GM19468 (cell line): ENCODE measurements around the gene CMIP.

Source experiments
- ATAC-seq: cut with Tn5 transposase; IDR thresholded peaks from one replicate; pipeline ENCODE4 v1.9.1; 2021; ENCODE audit warnings: mild to moderate bottlenecking, moderate library complexity, moderate number of reproducible peaks; ENCODE audit not compliant: unreplicated experiment; ENCODE audit errors: extremely low read depth

CMIP gene

GRCh38 chr16:81473969-81474959, 29.7 kb downstream of the CMIP start:
- ATAC-seq: no peak

GRCh38 chr16:81477697-81478693, 33.4 kb downstream of the CMIP start:
- ATAC-seq: no peak

- ATAC-seq: no peak
Observed at GRCh38 chr16:81478876-81479511, 34.4 kb downstream of the CMIP start.

GRCh38 chr16:81480606-81481206, 36.1 kb downstream of the CMIP start:
- ATAC-seq: no peak

- ATAC-seq: peak; percentile 99
Observed at GRCh38 chr16:81481207-81481821, 36.7 kb downstream of the CMIP start.

- no peak for ATAC-seq
Observed at GRCh38 chr16:81482329-81483063, 37.9 kb downstream of the CMIP start.

GRCh38 chr16:81483064-81483969, 38.7 kb downstream of the CMIP start:
- ATAC-seq: no peak

GRCh38 chr16:81483970-81484595, 39.5 kb downstream of the CMIP start:
- no peak for ATAC-seq

- ATAC-seq: no peak
Observed at GRCh38 chr16:81484908-81485624, 40.5 kb downstream of the CMIP start.

GRCh38 chr16:81485824-81486539, 41.4 kb downstream of the CMIP start:
- no peak for ATAC-seq

- no peak for ATAC-seq
Observed at GRCh38 chr16:81486540-81487061, 42.0 kb downstream of the CMIP start.

- ATAC-seq: no peak
Observed at GRCh38 chr16:81487301-81487720, 42.7 kb downstream of the CMIP start.

GRCh38 chr16:81488687-81489411, 44.2 kb downstream of the CMIP start:
- ATAC-seq: no peak

- ATAC-seq: no peak
Observed at GRCh38 chr16:81489547-81490267, 45.1 kb downstream of the CMIP start.
